HG03064 (cell line): ENCODE measurements around the gene ADRA2B.
"Not testable (repeated sequence)": the region's sequence is repeated elsewhere in the genome, so short reads cannot be mapped to it uniquely, and the experiment has no call there.

Experiments
- ATAC-seq: cut with Tn5 transposase; IDR thresholded peaks from one replicate; pipeline ENCODE4 v1.9.1; 2021; ENCODE audit warnings: low read depth; ENCODE audit not compliant: unreplicated experiment

ADRA2B gene

GRCh38 chr2:96073170-96073775, 43.1 kb downstream of the ADRA2B start:
- ATAC-seq = no peak

- ATAC-seq = no peak
These were observed 43.6 kb downstream of the ADRA2B start for GRCh38 chr2:96072746-96073145.

- not testable (repeated sequence) for ATAC-seq
These were observed 44.3 kb downstream of the ADRA2B start for GRCh38 chr2:96071977-96072491.

GRCh38 chr2:96071087-96071976, 45.0 kb downstream of the ADRA2B start:
- not testable (repeated sequence) for ATAC-seq

- not testable (repeated sequence) for ATAC-seq
These were observed 46.0 kb downstream of the ADRA2B start for GRCh38 chr2:96070351-96070750.

GRCh38 chr2:96069878-96070277, 46.5 kb downstream of the ADRA2B start:
- not testable (repeated sequence) for ATAC-seq

GRCh38 chr2:96067902-96068581, 48.3 kb downstream of the ADRA2B start:
- ATAC-seq = not testable (repeated sequence)

- ATAC-seq = not testable (repeated sequence)
These were observed 49.2 kb downstream of the ADRA2B start for GRCh38 chr2:96067098-96067660.

- ATAC-seq = not testable (repeated sequence)
These were observed 49.9 kb downstream of the ADRA2B start for GRCh38 chr2:96066511-96066910.

- not testable (repeated sequence) for ATAC-seq
These were observed 50.4 kb downstream of the ADRA2B start for GRCh38 chr2:96065954-96066353.

- ATAC-seq = no peak
These were observed 50.9 kb downstream of the ADRA2B start for GRCh38 chr2:96065381-96065930.

GRCh38 chr2:96064760-96065159, 51.6 kb downstream of the ADRA2B start:
- not testable (repeated sequence) for ATAC-seq

- not testable (repeated sequence) for ATAC-seq
These were observed 52.2 kb downstream of the ADRA2B start for GRCh38 chr2:96064047-96064675.

GRCh38 chr2:96063116-96063899, 53.1 kb downstream of the ADRA2B start:
- not testable (repeated sequence) for ATAC-seq
